BJ (cell line): Measurements from ENCODE around the gene KRT80. TPM values are rescaled to one million over a fixed set of nuclear protein-coding genes. Genes with fewer than 3 reads are reported as not detected.

Experiments used
- CTCF ChIA-PET: fragments of 350-600 bp; formaldehyde crosslinking; extraction: SDS; loops from one replicate; lab custom pipeline; 2021; ENCODE audit warnings: antibody characterized with exemption, inconsistent platforms; lab: Yijun Ruan, JAX
- POLR2A ChIA-PET: fragments of 300-600 bp; sonication (Branson Sonifier 250); formaldehyde crosslinking; extraction: SDS; loops from one replicate; lab custom pipeline; 2021; ENCODE audit warnings: antibody characterized with exemption; lab: Charles Lee
- DNase-seq: peaks from one replicate; pipeline ENCODE4 v3.0.0-alpha.2; 2011; ENCODE audit warnings: low read depth
- H3K27me3 ChIP-seq: 2 replicates; pipeline ENCODE4 v1.6.0; 2011; ENCODE audit warnings: low read length; ENCODE audit not compliant: control insufficient read depth, insufficient read depth
- H3K36me3 ChIP-seq: 2 replicates; pipeline ENCODE4 v1.5.1; 2011; ENCODE audit warnings: low read length; ENCODE audit not compliant: control insufficient read depth, insufficient read depth
- H3K4me3 ChIP-seq: 2 replicates; pipeline ENCODE4 v1.5.1; 2011; ENCODE audit warnings: low read depth, mild to moderate bottlenecking, control low read depth, low read length
- CTCF ChIP-seq: IDR thresholded peaks from 2 replicates; pipeline ENCODE4 v1.5.1; 2011; ENCODE audit warnings: low read depth, mild to moderate bottlenecking, control low read depth, inconsistent platforms, low read length, moderate library complexity; ENCODE audit not compliant: insufficient read depth
- polyA plus RNA-seq: library from polyadenylated mRNA; depleted of rRNA; stranded (reverse); fragments of >200 nt; gene quantifications from 2 replicates; pipeline ENCODE4 v1.2.3, GENCODE V29; 2011

Gene KRT80
- polyA plus RNA-seq, 1 experiment, result 5.9 TPM

DNA sequence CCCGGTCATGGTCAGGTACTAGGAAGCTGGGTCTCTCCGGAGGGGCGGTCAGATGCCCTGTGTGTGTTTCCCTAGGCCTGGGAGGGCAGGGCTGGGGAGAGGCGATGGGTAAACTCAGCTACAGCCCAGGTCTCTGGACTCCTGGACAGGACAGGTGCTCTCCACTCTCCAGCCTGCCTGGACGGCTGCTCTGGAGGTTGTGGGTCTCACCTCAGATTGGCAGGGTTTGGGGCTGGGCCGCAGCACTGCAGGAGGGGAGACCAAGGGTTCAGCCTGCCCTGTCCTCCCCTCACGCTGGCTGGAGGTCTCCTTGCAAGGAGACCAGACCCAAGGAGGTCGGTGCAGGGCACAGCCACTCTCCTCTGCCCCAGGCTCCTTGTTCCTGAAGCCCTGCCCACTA is 7.8 kb downstream of the KRT80 start:
- Histone ChIP-seq H3K36me3 (no peaks in the 10 kb centered on the region), H3K27me3 (no peaks in the 10 kb centered on the region), H3K4me3 (no peak overlapping the region)
- DNase-seq, result no peak
- CTCF ChIA-PET, result interaction anchor here (0.8 to 1.3 kb wide), 6 partner anchors 11 to 797 kb away, joined by 3 to 6 read pairs (median 4); no protein-coding TSS in a partner anchor
- POLR2A ChIA-PET, result no interaction called here
- no peak for TF ChIP-seq CTCF

GRCh38 chr12:52183544-52183910 is 8.3 kb downstream of the KRT80 start:
- H3K4me3 ChIP-seq, result no peak overlapping the region
- POLR2A ChIA-PET, result no interaction called here
- H3K36me3 ChIP-seq, result no peaks in the 10 kb centered on the region
- no peak for TF ChIP-seq CTCF
- H3K27me3 ChIP-seq, result no peaks in the 10 kb centered on the region
- no peak for DNase-seq
- CTCF ChIA-PET, result interaction anchor here (0.7 to 1.3 kb wide), 5 partner anchors 30 to 797 kb away, joined by 3 to 5 read pairs (median 3); no protein-coding TSS in a partner anchor

DNA sequence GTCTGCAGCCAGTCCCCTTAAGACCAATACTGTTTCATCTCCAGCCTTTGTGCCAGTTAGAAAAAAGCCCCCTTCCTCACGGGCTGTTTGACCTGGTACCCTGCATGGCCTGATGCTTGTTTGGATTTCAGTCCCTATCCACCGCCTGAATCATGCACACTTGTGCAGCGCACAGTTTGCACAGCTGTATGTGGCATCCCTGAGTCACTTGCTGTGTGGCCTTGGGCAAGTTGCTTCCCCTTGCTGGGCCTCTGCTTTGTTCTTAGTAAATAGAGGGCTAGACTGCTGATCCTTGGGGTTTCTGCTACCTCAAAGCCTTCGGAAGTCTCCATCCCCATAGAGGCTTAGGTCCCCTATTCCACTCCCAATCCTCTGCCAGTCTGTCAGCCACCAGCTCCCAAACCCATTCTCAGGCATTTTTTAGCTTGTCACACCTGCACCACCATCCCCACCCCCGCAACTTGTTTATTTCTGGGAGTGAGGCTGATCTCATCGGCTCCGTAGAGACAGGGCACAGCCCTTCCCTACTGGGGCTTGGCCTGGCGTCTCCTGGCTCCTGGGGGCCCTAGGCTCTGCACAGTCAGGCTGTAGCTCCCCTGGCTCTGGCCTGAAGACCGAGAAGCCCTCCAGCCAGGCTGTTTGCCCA is 8.8 kb downstream of the KRT80 start:
- ChIA-PET CTCF (interaction anchor here (0.7 to 1.3 kb wide), 6 partner anchors 27 to 798 kb away, joined by 3 to 5 read pairs (median 3); no protein-coding TSS in a partner anchor), POLR2A (interaction anchor here (1.4 kb wide), 1 partner anchor 98 kb away, joined by 3 read pairs; no protein-coding TSS in a partner anchor)
- Histone ChIP-seq H3K36me3 (no peaks in the 10 kb centered on the region), H3K4me3 (no peak overlapping the region), H3K27me3 (no peaks in the 10 kb centered on the region)
- no peak for TF ChIP-seq CTCF
- no peak for DNase-seq

DNA sequence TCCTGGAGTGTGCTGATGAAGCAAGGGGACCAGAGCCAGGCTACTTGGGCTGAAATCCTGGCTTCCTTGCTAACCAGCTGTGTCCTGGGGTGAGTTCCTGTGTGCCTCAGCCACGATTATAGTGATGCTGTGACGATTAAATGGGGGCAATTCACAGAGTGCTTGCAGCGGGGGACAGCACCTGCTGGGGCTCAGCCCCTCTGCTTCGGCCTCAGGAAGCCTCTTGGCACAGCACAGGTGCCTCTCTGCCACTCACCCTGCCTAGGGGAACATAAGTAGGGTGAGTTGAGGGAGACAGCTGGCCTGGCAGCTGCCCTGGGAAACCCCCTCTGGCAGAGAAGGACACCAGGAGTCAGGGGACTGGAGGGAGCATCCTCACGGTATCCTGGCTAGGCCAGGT is 9.4 kb downstream of the KRT80 start:
- H3K4me3 ChIP-seq, result no peak overlapping the region
- CTCF ChIA-PET, result interaction anchor here (1.0 to 1.4 kb wide), 6 partner anchors 26 to 97 kb away, joined by 3 to 5 read pairs (median 3); no protein-coding TSS in a partner anchor
- no peaks in the 10 kb centered on the region for H3K36me3 ChIP-seq
- TF ChIP-seq CTCF, result no peak
- no peak for DNase-seq
- H3K27me3 ChIP-seq, result no peaks in the 10 kb centered on the region
- POLR2A ChIA-PET, result interaction anchor here (1.4 kb wide), 1 partner anchor 99 kb away, joined by 3 read pairs; no protein-coding TSS in a partner anchor

- Histone ChIP-seq H3K27me3 (no peaks in the 10 kb centered on the region), H3K4me3 (no peak overlapping the region), H3K36me3 (no peaks in the 10 kb centered on the region)
- CTCF ChIA-PET, result interaction anchor here (1.0 to 1.6 kb wide), 8 partner anchors 8 to 97 kb away, joined by 3 to 5 read pairs (median 3); no protein-coding TSS in a partner anchor
- no peak for TF ChIP-seq CTCF
- POLR2A ChIA-PET, result interaction anchor here (0.5 to 1.4 kb wide), 2 partner anchors 99 to 101 kb away, joined by 3 to 8 read pairs; no protein-coding TSS in a partner anchor
- DNase-seq, result no peak
These were observed 10.1 kb downstream of the KRT80 start for GRCh38 chr12:52181746-52182145.
